ENCODE results near the gene COL1A1.

COL1A1 gene

DNA sequence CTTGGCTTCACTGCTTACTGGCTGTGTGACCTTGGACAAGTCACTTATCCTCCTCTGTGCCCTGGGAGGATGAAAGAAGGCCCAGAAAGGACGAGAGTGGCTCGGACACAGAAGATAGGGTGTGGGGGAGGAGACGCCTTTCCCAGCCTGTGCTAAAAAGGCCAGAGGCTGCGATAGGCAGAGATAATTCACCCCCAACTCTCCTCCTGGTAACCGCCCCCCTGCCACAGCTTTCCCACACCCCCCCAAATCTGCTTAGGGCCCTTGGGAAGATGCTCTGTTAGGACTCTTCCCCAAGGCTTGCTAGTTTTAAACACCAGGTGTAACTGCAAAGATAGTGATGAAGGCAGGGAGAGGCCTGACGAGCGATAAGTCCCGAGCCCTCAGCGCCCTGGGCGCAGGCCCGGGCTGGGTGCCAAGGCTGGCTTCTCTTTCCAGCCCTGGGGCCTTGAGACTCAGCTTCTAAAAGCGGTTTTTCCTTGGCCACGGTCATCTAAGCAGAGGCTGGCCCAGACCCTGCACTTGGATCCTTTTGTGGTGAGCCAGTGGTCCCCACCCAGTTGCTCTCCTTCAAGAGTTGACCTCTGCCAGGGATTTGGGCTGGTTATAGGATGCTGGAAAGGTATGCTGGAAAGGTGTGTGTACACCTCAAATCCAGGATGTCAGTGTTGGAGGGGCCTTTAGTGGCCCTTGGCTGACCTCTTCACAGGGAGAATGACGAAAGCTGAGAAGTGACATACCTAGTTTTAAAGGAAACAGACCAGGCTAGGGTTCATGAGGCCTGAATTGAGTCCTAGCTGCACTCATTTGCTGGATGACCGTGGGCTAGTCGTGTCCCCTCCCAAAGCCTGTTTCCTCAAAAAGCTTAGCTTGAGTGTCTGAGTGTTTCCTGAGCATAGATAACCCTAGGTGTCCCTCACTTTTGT is 47.5 kb downstream of the COL1A1 start:
- no peak for DNase-seq (ENCODE audit: low read depth)

DNA sequence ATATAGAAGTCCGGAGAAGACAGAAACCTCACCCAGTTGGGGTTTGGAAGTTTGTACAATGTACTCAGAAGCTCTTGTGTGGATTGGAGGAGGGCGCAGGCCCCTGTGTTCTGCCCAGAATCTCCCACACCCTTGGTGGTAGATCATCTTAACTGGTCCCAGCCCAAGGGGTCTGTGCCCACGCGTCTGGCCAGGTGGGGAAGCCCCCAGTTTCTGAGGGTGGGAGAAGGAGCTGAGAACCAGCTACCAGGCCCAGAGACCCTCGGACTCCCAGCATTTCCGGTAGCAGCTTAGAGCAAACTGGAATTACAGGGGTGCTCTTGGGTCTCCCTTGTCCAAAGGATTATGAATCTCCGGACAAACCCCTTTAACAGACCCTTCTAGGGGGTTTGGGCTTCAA is 48.7 kb downstream of the COL1A1 start:
- DNase-seq (ENCODE audit: low read depth): no peak

DNA sequence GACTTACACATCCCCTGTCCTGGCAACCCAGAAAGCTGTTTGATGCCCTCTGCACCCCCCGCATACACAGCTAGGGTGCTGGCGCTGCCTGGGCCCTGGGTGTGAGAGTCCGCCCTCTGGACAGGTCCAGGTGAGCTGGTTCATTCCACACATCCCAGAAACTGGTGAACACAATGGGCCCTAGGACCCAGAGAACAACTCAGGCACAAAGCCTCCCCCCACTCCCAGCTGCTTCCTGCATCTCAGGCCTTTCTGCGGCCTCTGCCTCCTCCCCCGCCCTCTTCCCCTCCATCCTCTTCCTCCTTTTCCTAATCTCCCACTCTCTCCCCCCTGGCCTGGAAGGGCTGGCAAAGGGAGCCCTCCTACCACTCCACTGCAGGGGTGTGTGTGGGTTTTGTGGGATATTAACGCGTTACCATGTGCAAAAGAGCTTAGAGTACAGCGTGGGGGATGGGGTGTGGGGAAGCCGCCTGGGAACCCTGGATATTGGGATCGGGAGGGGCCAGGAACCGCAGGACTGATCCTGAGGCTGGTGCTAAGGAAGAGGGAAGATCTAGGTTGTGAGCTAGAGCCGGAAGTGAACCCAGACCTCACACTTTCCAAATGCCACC is 49.4 kb downstream of the COL1A1 start:
- DNase-seq (ENCODE audit: low read depth): peak; percentile 53

DNA sequence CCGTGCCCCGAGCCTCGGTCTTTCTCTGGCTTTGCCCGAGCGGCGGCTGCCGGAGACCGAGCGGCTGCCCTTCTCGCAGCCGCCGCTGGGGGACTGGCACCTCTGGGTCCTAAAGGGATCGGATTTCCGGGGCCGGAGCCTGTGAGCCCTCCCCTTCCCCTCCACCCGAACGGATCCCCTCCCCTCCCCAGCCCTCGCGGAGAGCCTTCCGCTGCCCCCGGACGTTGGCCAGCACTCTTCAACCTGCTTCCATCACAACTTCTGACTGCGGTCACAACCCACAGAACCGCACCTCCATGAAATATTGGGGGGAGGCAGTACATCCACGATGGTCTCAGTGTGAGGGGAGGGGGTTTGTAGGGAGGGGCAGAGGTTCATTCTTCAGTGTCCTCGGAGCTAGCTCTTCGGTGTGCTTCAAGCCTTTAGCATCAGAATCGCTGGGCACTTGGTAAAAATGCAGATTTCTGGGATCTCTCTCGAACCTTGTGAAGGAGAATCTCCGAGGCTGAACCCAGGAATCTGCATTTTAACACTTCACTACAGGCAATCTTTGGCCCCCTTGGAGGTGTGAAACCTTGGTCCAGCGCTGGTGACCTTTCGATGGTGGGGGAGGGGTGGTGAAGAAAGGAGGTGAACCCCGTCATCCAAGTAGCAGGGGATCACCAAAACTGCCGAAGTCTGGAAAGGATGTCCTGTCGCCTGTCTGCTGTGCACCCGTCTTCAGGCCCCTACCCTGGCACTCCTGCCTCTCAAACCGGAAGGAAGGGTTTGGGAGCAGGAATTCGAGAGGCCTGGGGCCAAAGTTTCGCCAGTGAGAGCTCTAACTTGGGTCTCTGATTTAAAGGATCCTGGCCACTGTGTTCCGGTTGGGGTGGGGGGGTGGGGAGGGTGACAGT is 50.1 kb downstream of the COL1A1 start:
- DNase-seq (ENCODE audit: low read depth): peak; percentile 81

DNA sequence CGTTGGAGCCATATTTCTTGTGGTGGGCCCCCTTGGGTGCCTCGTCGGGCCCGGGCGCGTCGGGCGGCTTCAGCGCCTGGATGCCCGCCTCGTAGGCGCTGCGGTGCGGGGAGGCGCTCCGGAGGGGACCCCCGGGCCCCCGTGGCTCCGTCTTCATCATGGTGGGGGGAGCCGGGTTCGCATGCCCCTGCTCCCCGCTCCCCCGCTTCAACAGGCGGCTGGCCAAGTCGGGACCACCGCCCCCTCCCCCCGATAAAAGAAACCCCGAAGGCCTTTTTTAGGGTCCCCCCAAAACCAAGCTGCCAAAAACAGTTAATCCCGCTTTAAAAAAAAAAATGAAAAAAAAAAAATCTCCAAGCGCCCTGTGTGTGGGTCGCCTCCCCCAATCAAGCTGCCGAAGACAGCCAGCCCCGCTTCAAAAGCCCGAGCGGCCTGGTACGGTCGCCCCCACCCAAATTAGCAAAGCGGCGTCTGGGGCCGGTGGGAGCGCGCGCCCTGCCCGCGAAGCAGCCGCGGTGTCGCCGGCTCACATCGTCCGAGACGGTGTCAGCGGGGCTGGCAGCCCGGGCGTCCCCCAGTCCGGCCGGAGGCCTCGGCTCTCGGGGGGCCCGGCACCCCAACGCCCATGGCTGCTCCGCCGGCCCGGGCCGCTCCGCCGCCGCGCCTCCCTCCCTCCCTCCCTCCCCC is 50.9 kb downstream of the COL1A1 start, which contains the start of gene PPP1R9B:
PPP1R9B (minus strand) TSS at position 324 of the 687 bp plus-strand sequence; CDS start at position 160, 164 bp downstream.
- no peak for DNase-seq (ENCODE audit: low read depth)

DNA sequence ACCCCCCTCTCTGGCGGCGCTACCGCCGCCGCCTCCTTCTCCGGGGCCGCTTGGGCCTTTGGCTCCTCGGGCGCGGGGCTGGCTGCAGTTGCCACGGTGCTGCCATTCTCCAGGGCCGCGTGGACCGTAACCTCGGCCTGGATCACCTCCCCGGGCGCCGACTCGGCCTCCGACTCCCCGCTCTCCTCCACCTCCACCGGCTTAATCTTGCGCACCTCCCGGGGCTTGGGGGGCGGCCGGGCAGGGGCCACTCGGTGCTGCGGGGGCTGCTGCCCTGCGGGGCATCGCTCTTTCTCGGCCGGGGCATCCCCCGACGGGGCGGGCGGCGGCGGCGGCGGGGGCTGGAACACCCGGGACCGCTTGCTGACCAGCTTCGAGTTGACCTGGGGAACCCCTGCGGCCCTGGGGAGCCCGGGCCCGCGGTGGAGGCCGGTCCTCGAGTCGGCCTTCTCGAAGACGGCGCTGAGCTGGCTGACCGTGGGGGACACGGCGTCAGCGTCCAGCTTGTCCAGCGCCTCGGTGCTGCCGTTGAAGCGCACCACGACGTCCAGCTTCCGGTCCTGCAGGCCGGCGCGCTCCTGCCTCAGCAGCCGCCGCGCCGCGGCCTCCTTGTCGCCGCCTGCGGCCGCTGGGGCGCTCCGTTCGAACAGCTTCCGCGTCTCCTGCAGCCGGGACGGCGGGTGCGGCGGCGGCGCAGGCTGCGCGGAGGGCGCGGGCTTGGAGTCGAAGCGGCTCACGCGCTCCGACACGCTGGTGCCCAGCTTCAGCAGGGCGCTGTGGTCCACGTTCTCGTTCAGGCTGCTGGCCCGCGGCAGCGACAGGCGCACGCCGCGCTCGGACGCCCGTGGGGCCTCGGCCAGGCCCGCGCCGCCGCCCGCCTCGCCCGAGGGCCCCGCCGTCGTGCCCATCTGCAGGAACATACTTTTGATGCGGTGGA is 51.7 kb downstream of the COL1A1 start:
- DNase-seq (ENCODE audit: low read depth): no peak

DNA sequence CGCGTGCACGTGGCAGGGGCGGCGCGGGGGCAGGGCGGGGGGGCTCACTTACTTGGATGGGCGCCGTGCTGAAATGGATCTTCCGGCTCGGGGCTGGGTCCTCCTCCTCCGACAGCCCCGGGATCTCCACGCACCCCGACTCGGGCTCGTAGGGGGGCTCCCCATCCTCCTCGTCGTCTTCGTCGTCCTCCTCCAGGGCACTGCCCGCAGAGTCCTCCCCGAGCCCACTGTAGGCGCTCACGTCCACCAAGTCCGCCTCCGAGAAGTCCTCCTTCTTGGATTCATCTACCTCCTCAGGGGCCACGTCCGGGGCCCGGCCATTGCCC is 52.4 kb downstream of the COL1A1 start:
- DNase-seq (ENCODE audit: low read depth): no peak

DNA sequence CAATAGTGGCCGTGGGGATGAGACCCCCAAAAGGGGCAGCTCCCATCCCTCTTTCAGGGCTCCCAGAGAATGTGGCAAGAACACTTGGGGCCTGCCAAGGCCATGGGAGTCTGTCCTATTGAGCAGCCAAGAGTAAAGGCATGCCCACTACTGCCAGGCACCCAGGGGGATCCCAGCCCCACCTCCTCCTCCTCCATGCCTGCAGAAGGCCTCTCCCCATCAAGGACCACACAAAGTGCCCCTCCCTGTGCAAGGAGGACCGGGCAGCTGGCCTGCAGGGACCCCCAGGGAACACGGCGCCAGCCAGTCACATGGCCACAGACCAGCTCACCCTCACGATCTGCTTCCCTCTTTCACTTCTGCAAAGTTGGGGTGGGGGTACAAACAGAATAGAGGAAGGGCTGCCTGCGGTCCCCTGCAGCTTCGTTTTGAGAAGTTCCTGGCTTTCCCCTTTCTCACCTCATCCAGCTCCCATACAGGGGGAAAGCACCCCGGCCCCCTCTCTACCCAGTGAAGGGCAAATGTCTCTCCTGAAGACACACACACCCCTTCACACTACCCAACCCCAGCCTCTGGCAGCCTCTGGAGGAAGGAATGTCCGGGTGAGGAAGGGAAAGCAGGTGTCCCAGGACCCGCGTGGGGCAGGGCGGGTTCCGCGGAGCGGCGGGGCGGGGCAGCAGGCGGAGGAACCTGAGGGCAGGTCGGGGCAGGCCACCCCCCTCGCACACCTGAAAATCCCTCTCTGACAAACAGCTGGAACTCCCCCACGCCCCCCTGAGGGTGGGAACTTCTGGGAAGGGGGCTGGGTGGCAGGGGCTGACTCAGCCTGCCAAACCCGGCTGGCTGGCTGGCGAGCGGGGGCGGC is 53.0 kb downstream of the COL1A1 start:
- peak; percentile 69 for DNase-seq (ENCODE audit: low read depth)

DNA sequence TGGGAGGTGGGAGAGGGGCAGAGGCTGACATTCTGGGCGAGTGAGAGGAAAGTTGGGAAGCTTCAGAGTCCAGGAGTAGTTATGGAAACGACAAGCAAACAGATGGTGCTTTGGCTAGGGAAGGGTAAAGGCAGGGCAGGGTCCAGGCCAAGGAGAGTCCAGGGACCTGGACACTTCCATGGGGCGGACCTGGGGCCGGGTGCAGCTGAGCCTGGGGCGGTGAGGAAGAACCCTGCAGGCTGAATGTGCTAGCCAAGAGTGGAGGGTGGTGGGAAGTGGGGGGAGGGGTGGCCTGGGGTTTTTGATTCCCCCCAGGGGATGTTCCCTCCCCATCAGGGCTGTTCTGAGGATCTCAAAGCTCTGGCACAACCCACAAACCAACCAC is 53.6 kb downstream of the COL1A1 start:
- no peak for DNase-seq (ENCODE audit: low read depth)

DNA sequence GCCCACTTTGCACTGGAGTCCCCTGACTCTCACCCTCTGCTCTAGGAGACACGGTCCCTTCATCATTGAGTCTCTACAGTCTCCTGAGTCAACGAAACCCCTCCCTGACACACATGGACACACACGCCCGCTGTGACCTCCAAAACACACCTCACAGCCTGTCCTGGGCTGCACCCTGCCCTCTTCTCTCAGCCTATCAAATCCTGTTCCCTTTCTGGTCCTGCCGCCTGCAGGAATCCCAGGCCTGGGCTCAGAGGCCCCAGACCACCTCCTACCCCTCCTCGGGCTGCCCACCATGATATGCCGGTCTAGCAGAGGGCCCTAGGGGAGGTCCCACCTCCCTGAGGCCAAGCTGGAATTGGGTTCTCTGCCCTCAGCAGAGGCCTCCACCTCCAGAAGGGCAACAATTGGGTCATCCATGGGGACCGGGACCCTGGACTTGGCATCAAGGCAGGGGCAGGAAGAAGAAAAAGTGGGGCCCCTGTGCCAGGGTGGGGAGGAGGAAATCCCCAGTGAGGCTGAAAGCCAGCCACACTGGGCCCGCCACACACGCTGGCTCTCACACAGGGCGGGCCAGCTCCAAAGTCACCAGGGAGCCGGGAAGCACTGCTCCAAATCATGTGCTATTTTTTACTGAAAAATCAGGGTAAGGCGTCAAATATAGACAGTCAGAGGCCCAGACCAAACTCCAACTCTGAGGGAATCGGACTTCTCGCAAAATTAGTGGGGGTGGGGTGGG is 54.3 kb downstream of the COL1A1 start:
- DNase-seq (ENCODE audit: low read depth): no peak

DNA sequence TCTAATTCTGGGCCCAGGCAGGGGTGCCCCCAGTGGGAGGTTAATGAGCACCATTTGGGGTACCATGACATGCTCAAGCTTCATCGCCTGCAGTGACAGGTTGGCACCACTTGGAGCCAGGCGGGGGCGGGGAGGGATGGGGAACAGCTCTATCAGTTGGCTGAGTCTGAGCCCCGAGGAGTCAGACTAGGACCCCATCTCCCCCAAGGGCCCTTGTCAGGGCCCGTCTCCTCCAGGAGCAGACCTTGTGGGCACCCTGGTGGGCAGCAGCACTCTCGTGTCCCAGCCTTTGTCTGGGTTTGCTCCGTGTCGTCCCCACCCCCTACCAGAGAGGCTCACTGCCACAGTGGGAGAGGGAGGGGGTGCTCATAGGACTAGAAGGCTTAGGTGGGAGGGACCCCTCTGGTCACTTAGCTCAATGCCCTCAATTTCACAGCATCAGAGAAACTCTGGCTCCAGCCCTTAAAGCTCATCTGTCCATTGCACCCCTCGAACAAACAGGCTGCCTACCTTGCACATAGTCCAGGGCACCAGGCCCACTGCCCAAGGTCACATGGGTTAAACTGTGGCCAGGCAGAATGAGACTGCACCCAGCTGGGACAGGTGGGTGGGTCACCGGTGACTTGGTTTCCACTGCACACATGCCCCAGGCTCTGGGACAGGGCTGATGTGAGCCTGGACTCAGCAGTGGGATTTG is 55.1 kb downstream of the COL1A1 start:
- DNase-seq (ENCODE audit: low read depth): no peak

DNA sequence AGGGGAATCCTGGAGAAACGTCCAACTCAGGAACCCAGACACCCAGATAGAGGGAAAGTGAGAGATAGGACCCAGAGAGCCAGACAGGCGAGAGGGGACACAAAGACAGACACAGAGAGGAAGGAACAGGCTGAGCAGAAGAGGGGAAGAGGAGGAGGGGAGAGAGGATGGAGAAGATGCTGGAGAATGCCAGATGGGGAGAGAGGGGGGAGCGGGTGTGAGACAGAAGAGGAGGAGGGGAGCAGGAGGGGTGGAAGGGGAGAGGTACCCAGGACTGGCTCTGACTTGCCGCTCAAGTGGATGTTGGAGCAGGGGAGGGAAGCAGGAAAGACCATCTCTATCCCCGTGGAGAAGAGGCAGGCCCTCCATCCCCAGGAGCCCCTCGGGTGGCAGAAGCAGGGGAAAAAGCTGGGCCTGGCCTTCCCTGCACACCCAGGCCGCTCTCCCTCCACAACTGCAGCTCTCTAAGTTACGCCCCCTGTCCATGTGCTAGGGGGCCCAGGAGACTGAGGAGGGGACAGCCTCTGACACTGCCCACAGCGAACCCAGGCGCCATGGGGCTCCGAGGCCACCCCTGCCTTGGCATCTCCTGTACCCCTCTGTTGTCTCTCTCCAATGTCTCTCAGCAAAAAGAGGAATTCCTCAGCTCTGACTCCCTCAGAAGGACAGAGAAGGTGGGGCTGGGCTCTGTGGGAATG is 55.8 kb downstream of the COL1A1 start:
- no peak for DNase-seq (ENCODE audit: low read depth)

DNA sequence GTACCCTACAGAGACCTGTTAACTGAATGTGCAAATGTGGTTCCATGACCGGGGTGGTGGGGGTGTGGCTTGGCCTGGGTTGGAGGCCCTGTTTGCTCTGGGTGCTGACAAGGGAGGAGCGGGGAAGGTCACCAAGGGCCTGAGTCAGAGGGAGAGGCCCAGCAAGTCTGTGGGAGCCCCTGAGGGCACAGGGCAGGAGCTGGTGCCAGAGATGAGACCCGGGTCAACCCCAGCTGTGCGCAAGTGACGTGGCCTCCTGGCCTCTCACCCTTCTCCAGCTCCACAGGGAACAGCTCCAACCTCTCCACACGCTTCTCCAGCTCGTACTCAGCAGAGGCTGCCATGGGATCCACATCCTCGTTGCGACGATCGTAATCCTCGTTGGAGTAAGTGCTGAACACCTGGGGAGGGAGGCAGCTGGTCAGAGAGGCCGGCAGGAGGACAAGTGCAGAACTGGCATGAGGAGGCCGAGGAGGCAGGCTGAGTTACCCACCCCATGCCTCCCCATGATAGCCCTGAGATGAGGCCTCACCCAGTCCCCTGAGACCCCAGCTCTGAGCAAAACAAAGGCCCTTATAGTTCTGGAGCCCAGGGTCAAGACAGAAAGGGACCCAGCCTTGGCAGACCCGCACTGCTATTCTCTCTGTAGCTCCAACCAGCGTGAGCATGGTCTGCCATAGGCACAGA is 56.4 kb downstream of the COL1A1 start:
- DNase-seq (ENCODE audit: low read depth): no peak

DNA sequence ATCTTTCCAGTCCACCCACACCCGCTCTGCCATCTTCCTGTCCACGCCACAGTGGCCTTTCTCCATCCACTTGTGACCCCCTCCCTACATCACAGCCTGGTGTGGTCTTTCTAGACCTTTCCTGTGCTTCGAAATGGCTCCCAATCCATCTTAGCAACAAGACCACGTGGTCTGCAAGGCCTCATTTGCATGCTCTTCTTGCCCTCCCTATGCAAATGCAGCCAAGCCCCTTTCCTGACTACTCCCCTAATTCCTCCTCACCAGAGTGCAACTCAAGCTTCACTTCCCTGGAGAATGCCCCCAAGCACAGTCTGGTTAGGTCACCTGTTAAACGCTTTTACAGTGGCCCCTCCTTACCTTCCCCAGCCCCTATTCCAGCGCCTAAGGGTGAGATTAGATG is 57.1 kb downstream of the COL1A1 start:
- DNase-seq (ENCODE audit: low read depth): no peak

DNA sequence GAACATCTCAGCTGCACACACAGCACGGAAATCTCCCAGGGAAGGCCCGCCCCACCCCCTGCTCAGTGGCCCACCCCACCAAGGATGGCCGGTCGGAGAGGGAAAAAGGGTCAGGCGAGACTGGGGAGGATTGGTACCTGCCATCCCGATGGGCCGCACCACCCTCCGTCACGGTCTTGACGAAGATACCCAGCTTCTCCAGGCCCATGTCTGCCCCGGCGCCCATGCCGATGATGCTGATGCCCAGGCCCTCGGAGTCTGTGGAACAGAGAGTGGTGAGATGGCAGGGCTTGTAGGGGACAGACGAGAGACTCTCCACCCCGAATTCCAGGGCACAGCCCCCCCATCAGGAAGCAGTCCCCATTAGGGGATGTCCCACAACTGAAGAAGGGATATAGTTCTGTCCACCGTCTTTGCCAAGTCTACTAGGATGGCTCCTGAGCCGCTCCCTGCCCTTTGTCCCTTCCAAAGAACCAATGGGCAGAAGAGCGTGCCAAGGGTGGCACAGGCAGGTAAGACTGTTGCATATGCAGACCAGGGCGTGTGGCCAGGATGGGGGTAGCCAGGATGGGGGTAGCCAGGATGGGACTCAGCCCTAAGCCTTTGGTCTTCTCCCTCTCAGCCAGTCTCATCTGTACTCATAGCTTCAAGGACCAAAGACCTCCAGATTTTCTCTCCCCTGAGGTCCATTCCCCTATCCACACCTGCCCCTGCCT is 57.8 kb downstream of the COL1A1 start:
- no peak for DNase-seq (ENCODE audit: low read depth)

DNA sequence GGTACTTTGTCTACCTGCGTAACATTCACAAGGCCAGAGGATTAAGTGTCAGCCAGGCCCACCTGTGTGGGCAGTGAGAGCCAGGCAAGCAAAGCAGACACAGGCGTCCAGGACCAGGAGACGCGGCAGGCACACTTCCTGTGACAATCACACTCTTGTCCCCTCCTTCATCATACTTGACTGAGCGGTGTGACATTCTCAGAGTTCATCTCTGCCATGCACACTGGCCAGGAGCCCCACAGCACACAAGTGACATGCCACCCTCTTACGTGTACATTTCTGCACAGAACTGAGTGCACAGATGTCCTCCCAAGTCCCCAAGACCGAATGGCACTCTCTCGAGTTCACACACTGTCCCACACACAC is 59.7 kb downstream of the COL1A1 start:
- DNase-seq (ENCODE audit: low read depth): no peak
